ENCODE results near the gene C1orf216.

C1orf216 gene

DNA sequence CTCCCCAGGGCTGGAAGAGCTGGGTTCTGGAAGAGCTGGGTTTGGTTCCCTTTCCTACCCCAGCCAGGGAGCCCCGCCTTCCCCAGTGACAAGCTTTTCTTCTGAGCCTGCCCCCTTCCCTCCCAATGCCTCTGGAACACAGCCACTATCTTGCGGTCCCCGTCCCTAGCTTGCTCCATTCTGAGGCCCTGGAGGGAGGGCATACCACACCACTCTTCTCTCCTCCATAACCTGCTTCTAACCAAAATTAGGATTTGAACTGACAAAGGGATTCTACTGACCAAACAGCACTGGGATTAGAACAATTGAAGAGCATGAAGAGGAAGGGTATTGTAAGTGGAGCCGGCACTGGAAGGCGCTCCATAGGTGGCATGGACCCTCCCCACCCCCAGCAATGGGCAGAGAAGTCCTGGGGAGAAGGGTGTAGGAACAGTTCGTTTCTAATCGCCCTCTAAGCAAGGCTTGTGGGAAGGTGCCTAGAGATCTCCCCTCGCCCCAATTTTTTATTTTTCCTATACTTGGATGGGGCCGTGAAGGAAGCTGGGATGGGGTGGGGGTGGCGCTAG, 690 bp downstream of the C1orf216 start:
- TF ChIP-seq GATA2 (IDR thresholded peaks at IDR 0.05; ENCODE audit: low read depth, low read length) (no peak), GATA3 (IDR thresholded peaks at IDR 0.05; ENCODE audit: low read depth, low read length) (no peak)

DNA sequence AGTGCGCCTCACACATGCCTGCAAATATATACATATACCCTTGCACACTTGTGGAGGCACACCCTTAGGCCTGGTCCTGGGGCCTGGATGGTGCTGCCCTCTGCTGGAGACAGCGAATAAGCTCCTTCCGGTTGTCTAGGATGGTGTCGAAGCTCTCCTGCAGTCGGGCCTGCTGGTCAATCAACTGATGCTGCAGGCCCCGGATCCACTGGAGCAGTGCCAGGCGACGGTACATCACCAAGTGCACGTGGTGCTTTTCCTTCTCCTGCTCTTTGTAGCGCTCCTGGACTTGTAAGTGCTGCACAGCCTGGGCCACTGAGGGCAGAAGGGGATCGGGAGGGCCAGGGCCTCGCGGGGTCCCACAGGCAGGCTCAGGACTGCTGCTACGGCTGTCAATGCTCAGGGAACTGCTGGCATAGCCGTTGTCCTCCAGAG, 3.1 kb downstream of the C1orf216 start:
- TF ChIP-seq GATA2 (IDR thresholded peaks at IDR 0.05; ENCODE audit: low read depth, low read length) (no peak), GATA3 (IDR thresholded peaks at IDR 0.05; ENCODE audit: low read depth, low read length) (no peak)

DNA sequence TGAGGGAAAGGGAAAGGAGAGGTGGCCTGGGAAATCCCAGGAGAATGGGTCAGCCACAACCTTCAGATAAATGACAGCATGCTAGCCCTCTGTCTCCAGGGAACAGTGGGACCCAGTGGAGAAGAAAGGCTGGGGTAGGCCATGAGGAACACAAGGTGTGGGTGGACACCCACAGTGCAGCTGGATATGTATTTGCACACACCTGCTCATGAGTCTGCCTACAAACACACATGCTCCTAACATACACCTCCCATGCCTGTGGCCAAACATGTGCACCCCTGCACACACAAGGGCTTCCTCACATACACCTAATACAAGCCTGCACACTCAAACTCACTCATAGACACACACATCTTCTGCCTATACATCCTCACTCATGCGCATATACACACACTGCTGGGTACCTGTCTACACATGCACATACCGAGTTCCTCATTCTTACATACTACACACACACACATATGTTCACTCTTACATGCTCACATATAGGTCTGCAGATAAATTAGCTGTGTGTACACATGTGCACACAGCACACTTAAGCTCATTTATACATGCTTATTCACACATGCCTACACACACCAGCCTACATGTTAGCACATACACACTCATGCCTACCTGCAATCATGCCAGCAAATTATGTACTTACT, 3.6 kb downstream of the C1orf216 start:
- TF ChIP-seq GATA3 (IDR thresholded peaks at IDR 0.05; ENCODE audit: low read depth, low read length) (no peak), GATA2 (IDR thresholded peaks at IDR 0.05; ENCODE audit: low read depth, low read length) (no peak)

DNA sequence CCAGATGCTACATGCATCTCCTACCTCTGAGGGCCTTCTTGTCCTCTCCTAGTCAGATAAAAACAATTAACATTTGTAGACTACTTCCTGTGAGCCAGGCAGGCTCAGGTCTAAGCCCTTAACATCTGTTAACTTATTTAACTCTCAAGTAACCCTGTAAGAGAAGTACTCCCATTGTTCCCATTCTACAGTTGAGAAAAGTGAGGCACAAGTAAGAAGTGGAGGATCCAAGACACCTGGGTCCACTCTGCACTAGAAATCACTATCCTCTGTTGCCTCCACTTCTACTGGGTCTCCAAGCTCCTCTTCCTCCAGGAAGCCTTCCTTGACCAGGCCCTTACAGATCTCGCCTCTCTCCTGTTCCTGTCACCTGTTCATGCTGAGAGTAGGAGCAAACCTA, 9.7 kb downstream of the C1orf216 start:
- TF ChIP-seq GATA2 (IDR thresholded peaks at IDR 0.05; ENCODE audit: low read depth, low read length): no peak
- TF ChIP-seq GATA3 (IDR thresholded peaks at IDR 0.05; ENCODE audit: low read depth, low read length): no peak

DNA sequence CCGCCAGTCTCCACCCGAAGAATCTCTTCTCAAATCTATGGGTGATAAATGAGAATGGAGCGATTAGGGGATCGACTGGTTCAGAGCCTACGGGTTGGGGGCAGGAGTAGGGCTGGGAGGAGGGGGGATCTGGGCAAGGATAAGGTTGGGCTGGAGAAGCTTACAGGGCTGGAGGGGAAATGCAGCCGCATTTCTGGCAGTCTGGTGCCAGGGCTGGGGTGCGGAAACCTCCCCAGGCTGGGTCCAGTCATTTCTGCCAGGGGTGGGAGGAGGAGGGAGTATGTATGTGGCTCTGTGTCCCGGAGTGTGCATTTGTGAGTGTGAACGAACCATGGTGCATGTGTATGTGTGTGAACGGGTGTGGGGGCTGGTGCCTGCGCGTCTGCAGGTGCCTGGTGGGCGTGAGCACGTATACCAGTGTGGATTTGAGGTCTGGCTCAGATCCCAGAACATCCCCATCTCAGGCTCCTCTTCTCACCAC, 10.2 kb downstream of the C1orf216 start:
- no peak for TF ChIP-seq GATA3 (IDR thresholded peaks at IDR 0.05; ENCODE audit: low read depth, low read length)
- TF ChIP-seq GATA2 (IDR thresholded peaks at IDR 0.05; ENCODE audit: low read depth, low read length): peak; percentile 46

DNA sequence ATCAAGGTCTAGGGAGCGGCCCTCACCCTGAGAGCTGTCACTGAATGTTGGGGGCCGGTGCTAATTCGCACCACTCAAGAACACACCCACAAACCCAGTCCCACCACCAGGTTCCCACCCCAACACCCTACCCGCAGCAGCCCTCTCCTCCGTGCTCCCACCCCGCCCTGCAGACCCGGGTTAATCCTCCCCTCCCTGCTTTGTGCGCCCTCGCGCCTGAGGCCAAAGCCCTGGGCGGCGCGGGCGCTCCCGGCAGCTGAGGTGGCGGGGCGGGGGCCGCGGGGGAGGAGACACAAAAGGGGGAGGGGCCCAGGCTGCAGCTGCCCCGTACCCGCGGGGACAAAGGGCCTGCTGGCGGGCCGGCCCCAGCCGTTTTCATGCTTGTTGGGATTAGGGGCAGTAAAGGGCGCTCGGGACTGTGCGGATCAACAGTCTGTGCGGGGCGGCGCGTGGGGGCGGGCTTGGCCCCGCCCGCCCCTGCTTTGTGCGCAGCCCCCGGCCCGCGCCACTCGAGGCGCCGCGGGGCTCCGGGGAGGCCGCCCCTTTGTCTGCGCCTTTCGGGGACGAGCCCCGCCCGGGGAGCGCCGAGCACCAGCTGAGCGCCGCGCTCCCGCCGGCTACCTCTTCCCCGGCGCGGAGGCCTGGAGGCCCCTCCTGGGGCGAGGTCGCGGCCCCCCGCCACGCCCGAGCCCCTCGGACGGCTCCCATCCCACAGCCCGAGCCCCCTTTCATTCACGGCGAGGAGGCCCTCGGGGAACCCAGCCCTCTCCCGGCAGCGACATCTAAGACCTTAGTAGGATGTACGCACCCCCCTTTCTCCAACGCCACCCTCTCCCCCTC, 10.9 kb downstream of the C1orf216 start:
- TF ChIP-seq GATA2 (IDR thresholded peaks at IDR 0.05; ENCODE audit: low read depth, low read length) (no peak), GATA3 (IDR thresholded peaks at IDR 0.05; ENCODE audit: low read depth, low read length) (no peak)

DNA sequence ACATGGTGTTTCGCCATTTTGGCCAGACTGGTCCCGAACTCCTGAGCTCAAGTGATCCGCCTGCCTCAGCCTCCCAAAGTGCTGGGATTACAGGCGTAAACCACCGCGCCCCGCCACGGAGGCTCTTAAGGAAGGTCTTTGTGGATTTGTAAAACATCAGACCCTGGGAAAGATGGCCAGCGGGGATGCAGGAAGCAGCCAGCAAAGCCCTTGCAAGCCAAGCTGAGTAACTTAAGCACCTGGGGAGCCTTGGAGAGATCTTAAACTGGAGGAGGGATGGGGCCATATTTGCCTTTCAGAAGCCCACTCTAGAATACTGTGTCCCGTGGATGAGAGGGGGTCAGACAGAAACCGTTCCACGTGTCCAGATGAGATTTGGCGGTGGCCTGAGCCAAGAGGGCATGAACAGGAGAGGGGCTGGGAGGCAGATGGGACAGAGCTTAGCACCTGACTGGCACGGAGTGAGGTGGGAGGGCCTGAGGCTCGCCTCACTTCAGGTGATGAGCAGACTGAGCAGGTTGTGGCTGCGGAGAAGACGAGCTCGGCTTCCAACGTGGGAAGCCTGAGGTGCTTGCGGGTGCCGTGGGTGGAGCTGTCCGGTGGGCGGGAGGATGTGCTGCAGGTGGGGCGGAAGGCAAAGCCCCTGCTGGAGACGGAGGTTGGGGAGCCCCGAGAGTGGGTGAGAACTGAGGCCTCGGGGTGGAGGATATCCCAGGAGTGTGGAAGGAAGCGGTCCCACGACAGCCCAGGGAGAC, 11.7 kb downstream of the C1orf216 start:
- no peak for TF ChIP-seq GATA2 (IDR thresholded peaks at IDR 0.05; ENCODE audit: low read depth, low read length)
- TF ChIP-seq GATA3 (IDR thresholded peaks at IDR 0.05; ENCODE audit: low read depth, low read length): no peak

DNA sequence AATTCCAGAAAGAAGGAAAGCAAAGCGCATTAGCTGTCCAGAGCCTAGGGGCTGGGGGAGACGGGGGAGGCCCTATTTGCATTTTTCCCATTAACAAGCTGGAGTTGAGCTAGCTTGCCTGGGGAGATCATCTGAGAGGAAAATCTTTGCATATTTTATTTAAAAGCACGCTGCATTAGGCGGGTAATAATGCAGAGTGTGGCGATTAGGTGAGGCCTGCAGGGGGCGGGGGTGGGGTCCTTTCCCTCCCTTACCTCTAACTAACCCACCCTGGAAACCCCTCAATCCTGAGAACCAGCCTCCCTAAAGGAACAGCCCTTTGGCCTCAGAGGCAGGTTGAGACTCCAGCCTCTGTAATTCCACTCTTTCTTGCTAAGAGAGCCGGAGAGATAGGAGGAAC, 16.2 kb downstream of the C1orf216 start:
- TF ChIP-seq GATA2 (IDR thresholded peaks at IDR 0.05; ENCODE audit: low read depth, low read length): no peak
- TF ChIP-seq GATA3 (IDR thresholded peaks at IDR 0.05; ENCODE audit: low read depth, low read length): no peak

DNA sequence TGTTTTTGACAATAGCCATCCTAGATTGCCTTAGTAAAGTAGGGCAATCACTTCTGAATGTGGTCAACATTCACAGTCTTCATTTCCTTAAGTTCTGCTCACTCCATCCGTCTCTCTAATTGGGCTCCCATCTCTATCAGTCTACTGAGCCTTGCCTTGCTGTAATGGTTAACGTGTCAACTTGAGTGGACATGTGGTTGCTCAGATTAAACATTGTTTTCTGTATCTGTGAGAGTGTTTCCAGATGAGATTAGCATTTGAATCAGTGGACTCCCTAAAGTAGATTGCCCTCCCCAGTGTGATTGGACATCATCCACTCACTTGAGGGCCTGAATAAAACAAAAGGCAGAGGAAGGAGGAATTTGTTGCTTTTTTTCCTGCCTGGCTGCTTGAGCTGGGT, 26.4 kb downstream of the C1orf216 start:
- TF ChIP-seq GATA3 (IDR thresholded peaks at IDR 0.05; ENCODE audit: low read depth, low read length) (no peak), GATA2 (IDR thresholded peaks at IDR 0.05; ENCODE audit: low read depth, low read length) (no peak)

DNA sequence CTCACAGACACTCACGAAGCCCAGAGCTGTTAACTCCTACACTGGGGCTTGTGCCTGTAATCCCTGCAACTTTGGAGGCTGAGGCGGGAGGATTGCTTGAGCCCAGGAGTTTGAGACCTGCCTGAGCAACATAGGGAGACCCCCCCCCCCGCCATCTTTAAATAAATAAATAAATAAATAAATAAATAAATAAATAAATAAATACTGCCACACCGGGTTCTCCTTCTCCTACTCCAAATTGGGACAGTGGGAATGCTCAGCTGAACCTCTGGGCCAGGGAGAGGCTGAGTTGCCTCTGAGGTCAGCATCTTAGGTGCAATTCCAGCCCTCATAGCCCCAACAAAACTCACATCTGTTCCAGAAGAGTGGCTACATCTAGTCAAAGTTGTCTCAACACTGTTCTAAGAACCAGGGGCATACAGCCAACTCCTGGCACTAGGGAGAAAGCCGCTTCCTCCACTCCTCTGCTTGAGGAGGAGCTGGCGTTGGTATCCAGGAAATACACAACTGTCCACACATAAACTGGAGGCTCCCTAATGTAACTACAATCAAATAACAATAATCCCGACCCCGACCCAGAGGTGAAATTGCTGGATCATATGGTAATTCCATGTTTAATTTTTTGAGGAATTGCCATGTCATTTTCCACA, 27.0 kb downstream of the C1orf216 start:
- TF ChIP-seq GATA2 (IDR thresholded peaks at IDR 0.05; ENCODE audit: low read depth, low read length) (no peak), GATA3 (IDR thresholded peaks at IDR 0.05; ENCODE audit: low read depth, low read length) (no peak)

DNA sequence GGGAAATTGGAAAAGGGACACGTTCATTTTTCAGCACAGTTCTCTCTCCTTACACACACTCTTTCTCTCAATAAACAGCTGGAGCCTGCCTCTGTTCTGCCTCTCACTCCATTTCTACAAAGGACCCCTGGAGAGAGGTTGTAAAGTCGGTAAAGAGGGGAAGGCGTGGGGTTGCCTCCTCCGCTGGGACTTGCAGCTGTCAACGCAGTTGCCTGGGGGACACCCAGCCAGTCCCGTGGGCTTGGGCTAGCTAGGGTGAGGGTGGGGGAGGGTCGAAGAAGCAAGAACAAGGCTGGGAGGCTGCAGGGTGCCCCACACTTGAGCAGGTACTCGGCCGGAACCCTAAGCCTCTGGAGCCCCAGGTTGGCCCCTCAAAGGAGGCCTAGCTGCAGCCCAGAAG, 27.6 kb downstream of the C1orf216 start:
- TF ChIP-seq GATA3 (IDR thresholded peaks at IDR 0.05; ENCODE audit: low read depth, low read length) (no peak), GATA2 (IDR thresholded peaks at IDR 0.05; ENCODE audit: low read depth, low read length) (no peak)

DNA sequence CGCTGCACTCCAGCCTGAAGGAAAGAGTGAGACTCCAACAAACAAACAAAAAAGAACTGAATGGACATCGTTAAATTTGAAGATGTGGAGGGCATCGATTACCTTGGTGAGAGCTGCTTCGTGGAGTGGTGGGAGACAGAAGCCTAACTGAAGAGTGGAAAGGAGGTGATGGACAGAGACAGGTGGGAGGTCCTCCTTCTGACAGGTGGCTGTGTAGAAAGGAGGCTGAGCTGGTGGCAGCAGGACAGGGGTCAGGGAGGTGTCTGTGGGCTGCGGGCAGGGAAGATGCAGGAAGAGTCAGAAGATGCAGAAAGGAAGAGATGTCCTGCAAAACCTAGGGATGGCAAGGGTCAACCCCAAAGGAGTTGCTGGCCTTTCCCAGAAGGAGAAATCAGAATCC, 30.5 kb downstream of the C1orf216 start:
- TF ChIP-seq GATA3 (IDR thresholded peaks at IDR 0.05; ENCODE audit: low read depth, low read length) (no peak), GATA2 (IDR thresholded peaks at IDR 0.05; ENCODE audit: low read depth, low read length) (no peak)

DNA sequence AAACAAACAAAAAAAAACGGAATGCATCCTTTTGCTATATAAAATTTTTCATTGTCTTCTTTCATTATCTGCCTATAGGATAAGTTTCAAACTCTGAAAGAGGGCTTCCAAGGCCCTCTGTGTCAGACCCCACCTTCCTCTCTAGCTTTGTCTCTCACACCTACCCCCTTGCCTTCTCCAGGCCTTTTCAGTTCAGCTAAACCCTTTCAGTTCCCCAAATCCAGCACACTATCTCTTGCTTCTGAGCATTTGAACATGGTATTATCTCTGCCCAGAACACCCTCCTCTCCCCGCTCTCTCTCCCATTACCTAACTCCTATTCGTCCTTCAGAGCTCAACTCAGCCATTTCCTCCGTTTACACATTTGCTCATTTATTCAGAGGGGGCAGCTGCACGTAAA, 35.7 kb downstream of the C1orf216 start:
- TF ChIP-seq GATA2 (IDR thresholded peaks at IDR 0.05; ENCODE audit: low read depth, low read length) (no peak), GATA3 (IDR thresholded peaks at IDR 0.05; ENCODE audit: low read depth, low read length) (no peak)

Measured in SH-SY5Y (cell line).